Germinal center (tissue), 1 donor: ENCODE data around the gene DNAJC7.
A peak's percentile ranks its signal among the peaks of the same experiment; 100 is the strongest.
"Not testable (repeated sequence)": the region's sequence is repeated elsewhere in the genome, so short reads cannot be mapped to it uniquely, and the experiment has no call there.

ENCODE experiments used
- DNase-seq: peaks from one replicate; pipeline ENCODE4 v3.0.0; 2012; ENCODE audit warnings: mixed read lengths, low spot score

Gene DNAJC7

DNA sequence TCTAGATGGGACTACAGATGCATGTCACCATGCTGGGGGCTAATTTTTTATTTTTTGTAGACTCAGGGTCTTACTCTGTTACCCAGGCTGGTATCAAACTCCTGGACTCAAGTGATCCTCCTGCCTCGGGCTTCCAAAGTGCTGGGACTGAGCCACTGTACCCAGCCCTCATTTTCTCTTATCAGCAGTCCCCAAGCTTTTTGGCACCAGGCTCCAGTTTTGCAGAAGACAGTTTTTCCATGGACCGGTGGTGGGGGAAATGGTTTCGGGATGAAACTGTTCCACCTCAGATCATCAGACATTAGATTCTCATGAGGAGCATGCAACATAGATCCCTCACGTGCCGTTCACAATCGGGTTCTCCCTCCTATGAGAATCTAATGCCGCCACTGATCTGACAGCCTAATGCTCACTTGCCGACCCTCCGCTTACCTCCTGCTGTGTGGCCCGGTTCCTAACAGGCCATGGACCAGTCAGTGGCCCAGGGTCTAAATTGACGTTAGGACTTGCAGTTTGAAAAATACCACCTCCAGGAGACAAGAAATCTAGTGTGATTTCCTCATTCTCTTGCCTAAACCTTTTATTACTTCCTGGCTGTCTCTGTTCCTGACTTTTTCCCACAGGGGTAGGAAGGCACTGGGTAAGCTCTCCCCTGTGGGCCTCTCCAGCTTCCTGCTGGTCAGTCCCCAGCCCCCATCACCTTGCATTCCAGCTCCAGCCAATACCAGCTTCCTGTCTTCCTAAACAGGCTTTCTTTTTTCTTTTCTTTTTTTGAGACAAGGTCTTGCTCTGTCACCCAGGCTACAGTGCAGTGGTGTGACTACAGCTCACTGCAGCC lies 60.0 kb downstream of the DNAJC7 start:
- DNase-seq = no peak

DNA sequence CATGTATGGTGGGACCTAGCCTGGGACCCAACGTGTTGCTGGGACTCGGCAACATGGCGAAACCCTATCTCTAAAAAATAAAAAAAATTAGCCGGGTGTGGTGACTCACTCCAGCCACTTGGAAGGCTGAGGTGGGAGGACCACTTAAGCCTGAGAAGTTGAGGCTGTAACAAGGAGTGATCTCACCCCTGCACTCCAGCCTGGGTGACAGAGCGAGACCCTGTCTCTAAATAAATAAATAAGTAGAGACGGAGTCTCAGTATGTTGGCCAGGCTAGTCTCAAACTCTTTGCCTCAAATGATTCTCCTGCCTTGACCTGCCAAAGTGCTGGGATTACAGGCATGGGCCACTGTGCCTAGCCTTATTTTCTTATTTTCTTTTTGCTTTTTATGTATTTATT lies 60.7 kb downstream of the DNAJC7 start:
- DNase-seq = no peak

DNA sequence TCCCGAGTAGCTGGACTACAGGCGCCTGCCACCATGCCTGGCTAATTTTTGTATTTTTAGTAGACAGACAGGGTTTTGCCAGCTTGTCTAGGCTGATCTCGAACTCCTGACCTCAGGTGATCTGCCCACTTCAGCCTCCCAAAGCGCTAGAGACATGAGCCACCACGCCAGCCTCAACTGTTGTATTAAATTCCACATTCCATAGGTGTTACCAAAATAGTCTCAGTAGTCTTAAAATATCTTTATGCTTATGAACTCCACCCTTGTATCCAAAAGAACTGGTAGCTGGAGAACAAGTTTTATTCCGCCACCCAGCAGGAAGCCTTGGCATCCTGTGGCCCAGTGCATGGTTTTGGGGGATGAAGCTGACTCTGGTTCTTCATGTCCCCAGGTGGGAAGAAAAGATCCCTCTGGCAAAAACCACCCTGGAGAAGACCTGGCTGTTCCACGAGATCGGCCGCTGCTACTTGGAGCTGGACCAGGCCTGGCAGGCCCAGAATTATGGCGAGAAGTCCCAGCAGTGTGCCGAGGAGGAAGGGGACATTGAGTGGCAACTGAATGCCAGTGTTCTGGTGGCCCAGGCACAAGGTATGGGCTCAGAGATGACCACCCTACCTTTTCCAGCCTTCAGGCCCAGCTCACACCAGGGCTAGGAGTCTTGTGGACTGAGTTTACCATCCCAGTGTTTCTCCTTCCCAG lies 68.3 kb downstream of the DNAJC7 start:
- no peak for DNase-seq

DNA sequence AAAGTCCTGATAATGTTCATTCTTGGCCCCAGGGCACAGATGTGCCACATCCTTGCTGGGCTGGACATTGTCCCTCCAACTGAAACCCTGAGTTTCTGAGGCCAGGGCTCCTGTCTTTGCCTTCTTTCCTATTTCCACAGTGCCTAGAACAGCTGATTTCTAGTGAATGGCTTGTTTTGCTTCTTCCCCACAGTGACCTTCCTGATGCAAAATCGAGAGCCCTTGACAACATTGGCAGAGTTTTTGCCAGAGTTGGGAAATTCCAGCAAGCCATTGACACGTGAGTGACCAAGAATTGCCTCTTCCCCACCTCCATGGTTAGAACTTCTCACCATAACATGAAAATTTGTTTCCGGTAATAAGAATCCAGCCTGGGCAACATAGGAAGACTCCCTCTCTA lies 72.3 kb downstream of the DNAJC7 start:
- no peak for DNase-seq

DNA sequence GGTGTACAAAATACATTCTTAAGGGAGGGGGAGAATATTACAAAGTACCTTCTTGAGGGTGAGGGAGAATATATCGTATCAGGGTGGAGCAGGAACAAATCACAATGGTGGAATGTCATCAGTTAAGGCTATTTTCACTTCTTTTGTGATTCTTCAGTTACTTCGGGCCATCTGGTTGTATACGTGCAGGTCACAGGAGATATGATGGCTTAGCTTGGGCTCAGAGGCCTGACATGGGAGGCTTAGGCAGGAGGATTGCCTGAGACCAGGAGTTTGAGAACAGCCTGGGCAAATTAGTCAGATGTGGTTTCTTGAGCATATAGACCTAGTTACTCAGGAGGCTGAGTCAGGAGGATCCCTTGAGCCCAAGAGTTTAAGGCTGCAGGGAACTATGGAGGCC lies 73.7 kb downstream of the DNAJC7 start:
- DNase-seq = no peak

DNA sequence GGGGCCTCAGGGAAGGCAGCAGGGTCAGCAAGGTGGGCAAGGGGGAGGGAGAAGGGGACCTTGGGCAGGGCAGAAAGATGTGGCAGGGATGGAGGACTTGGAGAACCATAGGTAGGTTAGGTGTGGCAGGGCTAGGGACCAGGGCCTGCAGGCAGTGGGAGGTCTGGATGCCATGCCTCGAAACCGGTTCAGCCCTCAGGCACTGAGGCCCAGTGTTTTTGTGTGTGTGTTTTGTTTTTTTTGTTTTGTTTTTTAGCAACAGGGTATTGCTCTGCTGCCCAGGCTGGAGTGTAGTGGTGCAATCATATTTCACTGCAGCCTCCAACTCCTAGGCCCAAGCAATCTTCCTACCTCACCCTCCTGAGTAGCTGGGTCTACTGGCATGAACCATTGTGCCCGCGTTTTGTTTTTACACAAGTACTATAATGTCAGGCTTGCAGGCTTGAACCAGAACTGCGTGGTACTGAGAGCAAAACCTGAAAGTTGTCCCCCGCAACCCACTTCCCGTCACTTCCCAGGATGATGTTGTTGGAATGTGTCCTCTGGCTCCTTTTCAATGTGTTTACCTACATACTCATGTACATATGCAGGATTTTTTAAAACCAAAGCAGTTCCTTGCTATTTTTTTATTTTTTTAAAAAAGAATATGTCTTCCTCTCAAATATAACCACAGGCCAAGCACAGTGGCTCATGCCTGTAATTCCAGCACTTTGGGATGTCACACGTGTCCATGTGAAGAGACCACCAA lies 74.4 kb downstream of the DNAJC7 start:
- no peak for DNase-seq

DNA sequence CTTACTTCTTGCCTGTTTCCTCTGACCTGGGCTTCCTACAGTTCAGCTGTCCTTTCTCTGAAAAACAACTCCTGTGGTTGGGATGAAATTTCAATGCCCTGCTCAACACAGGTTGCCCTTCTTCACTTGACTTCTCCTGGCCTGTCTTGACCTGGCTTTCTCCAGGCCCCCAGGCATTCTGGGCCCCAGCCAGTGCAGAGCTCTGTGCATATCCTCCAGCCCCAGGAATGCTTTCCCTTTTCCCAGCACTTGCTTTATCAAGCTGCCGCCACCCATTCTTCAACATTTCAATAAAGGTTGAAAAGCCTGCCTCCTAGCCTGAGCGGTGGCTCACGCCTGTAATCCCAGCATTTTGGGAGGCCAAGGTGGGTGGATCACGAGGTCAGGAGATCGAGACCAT lies 76.1 kb downstream of the DNAJC7 start:
- no peak for DNase-seq

DNA sequence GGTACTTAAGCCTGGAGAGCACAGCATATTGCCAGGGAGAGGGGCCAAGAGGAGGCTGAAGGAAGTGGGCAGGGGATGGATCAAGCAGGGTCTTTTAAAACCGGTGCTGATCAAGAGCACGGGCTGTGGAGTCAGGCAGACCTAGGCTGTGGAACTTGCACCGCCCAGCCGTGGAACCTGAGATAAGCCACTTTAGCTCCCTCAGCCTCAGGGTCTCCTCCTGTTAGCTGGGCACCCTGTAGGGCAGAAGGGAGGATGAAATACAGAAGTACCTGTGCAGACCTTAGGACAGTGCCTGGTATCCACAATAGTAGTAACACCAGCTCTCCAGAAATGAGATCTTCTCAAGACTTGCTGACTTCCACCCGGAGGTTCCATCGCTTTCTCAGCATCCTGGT lies 77.5 kb downstream of the DNAJC7 start:
- no peak for DNase-seq

DNA sequence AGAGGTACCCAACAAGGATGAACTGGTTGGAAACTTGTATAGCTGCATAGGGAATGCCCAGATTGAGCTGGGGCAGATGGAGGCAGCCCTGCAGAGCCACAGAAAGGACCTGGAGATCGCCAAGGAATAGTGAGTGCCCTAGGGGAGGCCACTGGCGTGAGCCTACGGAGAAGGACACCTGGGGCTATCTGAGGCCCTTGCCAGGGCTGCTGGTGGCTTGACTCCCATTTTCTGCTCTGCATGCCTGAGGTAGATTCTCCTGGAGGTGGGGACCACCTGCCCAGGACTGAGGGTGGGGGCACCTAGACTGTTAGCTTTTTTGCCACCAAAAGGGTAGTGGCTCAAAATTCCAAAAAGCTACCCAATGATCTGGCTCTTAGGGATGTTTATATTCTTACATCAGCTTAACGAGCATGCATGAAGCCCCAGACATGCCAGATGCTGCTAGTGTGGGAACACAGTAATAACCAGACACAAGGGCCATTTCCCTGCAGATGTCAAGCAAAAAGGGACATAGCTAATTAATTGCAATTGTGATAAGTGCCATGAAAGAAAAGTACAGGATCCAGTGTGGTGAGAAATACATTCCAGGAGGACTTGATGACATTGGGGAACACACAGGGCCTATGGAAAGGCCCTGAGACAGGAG lies 78.1 kb downstream of the DNAJC7 start:
- DNase-seq = no peak

DNA sequence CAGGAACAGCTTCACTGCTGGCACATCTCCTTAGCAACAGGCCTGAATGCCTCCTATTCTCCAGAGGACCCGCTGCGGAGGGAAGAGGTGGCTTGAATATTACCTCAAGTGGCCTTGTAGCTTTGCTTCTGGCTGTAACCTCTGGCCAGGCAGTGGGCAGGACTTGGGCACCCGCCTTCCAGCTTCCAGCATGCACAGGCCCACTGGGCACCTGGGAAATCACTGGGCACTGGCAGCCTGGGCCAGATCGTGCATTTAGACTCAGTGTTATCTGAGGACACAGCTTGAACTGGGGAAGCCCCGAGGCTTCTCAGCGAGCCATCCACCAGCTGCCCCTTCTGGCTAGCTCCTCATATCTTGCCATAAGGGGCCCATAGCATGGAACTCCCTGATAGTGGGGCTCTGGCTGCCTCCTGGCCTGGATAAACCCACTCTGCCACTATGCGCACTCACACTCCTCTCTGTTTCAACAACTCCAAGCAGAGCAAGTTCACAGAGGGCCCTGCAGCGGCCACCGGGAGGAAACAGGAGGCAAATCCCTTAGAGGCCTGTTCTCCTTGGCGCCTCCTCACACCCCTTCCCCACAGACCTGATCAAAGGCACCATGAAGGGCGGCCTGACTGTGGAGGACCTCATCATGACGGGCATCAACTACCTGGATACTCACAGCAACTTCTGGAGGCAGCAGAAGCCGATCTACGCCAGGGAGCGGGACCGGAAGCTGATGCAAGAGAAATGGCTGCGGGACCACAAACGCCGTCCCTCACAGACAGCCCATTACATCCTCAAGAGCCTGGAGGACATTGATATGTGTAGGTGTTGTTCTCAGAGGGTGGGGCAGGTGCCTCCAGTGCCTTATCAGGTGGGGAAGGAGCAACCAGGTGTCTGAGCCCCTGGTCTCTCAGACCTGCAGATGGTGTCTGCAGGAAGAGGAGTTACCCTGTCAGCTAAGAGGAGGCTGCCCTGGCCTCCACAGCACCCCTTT lies 79.0 kb downstream of the DNAJC7 start:
- DNase-seq = no peak

DNA sequence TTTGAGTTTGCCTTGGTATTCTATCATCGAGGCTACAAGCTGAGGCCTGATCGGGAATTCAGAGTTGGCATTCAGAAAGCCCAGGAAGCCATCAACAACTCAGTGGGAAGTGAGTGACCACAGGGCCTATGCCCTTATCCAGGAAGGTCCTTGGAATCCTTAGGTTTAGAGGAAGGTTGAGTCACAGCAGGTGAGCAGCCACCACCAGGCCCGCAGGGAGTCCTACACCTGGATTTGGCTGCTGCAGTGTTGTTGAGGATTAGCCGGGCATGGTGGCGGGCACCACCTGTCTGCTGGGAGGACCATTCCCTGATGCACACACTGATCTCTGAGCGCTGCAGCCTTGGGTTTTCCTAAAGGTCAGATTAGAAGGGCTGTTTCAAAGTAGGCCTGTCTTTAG lies 81.6 kb downstream of the DNAJC7 start:
- DNase-seq = no peak

DNA sequence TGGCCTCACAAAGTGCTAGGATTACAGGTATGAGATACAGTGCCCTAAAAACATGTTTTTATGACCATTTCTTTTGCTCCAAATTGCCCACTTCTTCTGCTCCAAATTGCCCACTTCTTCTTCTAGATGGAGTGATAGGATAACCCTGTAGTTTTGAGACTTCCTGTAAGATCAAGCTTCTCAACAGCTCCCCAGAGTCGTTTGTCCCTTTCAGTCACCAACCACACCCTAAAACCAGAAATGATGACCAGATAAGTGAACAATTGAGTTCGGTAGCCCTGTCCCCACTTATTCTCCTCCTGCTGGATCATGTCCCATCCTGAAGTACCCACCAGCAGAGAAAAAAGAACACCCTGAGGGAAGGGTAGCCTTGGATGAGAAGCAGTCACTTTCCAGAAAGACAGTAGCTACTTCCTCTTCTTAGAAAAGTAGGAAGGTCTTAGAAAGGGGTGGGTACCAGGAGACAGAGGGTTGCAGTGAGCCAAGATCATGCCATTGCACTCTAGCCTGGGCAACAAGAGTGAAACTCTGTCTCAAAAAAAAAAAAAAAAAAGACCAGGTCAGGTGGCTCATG lies 84.3 kb downstream of the DNAJC7 start:
- DNase-seq = no peak

DNA sequence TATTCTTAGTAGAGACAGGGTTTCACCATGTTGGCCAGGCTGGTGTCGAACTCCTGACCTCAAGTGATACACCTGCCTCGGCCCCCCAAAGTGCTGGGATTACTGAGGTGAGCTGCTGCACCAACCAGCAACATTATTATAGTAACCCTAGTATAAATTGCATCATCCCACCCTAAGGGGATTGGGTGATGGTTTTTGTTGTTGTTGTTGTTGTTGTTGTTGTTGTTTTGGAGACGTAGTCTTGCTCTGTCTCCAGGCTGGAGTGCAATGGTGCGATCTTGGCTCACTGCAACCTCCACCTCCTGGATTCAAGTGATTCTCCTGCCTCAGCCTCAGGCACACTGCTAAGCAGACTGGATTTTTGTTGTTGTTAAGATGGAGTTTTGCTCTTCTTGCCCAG lies 85.5 kb downstream of the DNAJC7 start:
- DNase-seq = not testable (repeated sequence)

DNA sequence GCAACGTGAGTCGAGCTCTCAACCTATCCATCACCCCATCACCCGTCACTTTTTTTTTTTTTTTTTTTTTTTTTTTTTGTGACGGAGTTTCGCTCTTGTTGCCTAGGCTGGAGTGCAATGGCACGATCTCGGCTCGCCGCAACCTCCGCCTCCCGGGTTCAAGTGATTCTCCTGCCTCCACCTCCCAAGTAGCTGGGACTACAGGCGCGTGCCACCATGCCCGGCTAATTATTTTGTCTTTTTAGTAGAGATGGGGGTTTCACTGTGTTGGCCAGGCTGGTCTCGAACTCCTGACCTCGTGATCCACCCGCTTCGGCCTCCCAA lies 86.4 kb downstream of the DNAJC7 start:
- DNase-seq = not testable (repeated sequence)

DNA sequence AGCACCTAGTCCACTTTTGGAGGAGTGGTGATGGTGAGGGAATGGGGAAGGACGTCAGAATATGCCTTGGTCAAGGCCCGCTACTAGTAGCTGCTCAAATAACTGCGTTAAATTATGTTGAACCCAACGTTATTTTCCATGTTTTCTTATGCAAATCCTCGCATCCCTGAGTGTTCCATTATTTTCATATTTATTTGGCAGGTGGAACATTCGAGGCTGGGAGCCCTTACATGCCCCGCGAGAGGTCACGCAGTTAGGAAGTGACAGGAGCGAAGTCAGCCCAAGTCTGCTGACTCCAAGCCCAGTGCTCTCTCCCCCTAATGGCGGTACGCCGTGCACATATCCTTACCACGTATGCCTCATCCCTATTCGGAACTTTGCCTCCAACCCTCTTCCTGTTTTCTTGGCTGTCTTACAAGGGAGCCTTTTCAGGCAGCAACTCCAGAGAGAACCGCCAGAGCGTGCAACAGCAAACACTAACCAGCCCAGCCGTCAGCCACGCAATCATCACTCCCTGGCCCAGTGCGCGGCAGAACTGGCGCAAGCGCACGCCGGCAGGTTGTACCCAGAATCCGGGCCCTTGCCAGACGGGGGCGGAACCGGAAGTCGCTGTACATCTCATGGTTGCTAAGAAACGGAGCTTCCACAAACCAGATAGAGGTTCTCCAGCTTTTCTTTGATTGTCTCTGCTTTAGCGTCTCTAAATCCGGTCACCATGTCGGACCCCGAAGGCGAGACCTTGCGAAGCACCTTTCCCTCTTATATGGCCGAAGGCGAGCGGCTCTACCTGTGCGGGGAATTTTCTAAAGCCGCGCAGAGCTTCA lies 87.0 kb downstream of the DNAJC7 start, which contains the start of gene ODAD4:
TSS of gene ODAD4 (plus strand) at position 609 of the 824 bp plus-strand sequence. CDS start at position 716, 107 bp downstream.
- peak; percentile 96 for DNase-seq

DNA sequence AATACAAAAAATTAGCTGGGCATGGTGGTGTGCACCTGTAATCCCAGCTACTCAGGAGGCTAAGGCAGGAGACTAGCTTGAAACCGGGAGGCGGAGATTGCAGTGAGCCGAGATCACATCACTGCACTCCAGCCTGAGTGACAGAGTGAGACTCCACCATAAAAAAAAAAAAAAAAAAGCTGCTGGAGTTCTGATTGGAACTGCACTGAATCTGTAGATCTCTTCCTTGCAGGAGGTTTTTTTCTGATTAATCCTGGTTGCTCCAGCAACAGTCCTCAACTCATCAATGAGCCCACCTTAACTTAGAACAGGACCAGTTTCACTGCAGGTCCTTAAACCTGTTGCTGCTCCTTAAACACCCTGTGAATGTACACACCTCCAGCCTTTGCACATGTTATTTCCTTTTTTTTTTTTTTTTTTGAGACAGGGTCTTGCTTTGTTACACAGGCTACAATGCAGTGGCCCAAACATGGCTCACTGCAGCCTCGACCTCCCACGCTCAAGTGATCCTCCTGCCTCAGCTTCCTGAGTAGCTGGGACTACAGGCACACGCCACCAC lies 88.5 kb downstream of the DNAJC7 start:
- DNase-seq = no peak
